ENCODE results near the gene TAF1D.
"Not testable (repeated sequence)": the region's sequence is repeated elsewhere in the genome, so short reads cannot be mapped to it uniquely, and the experiment has no call there.

Gene TAF1D

GRCh38 chr11:93757924-93758865, 16.9 kb upstream of the TAF1D start:
- H3K9me3 ChIP-seq (ENCODE audit: low read depth, low read length): no peaks in the 10 kb centered on the region

GRCh38 chr11:93757301-93757700, 16.0 kb upstream of the TAF1D start:
- H3K9me3 ChIP-seq (ENCODE audit: low read depth, low read length): no peaks in the 10 kb centered on the region
- no peak overlapping the region for H3K4me3 ChIP-seq
- H3K27ac ChIP-seq: no peak overlapping the region
- no peak overlapping the region for H3K9ac ChIP-seq (ENCODE audit: insufficient read length)
- peaks cover 31% of the 10 kb centered on the region for H3K36me3 ChIP-seq (ENCODE audit: insufficient read depth, low read length)
- DNase-seq (ENCODE audit: low read depth, low spot score): no peak
- TF ChIP-seq FOXP2 (optimal IDR thresholded peaks at IDR 0.05; ENCODE audit: control extremely low read depth, extremely low read length, insufficient read depth) (no peak), EZH2 (IDR thresholded peaks at IDR 0.05) (no peak), POLR2AphosphoS5 (IDR thresholded peaks at IDR 0.05; ENCODE audit: borderline replicate concordance, low read depth, low read length) (no peak)

More at GRCh38 chr11:93757924-93758865, 16.9 kb upstream of the TAF1D start:
- H3K27ac ChIP-seq: no peak overlapping the region
- DNase-seq (ENCODE audit: low read depth, low spot score): no peak
- peaks cover 31% of the 10 kb centered on the region for H3K36me3 ChIP-seq (ENCODE audit: insufficient read depth, low read length)
- no peak overlapping the region for H3K4me3 ChIP-seq
- no peak overlapping the region for H3K9ac ChIP-seq (ENCODE audit: insufficient read length)
- TF ChIP-seq POLR2AphosphoS5 (IDR thresholded peaks at IDR 0.05; ENCODE audit: borderline replicate concordance, low read depth, low read length) (no peak), FOXP2 (optimal IDR thresholded peaks at IDR 0.05; ENCODE audit: control extremely low read depth, extremely low read length, insufficient read depth) (no peak), EZH2 (IDR thresholded peaks at IDR 0.05) (no peak)

GRCh38 chr11:93756748-93757147, 15.5 kb upstream of the TAF1D start:
- no peak overlapping the region for H3K9ac ChIP-seq (ENCODE audit: insufficient read length)
- TF ChIP-seq EZH2 (IDR thresholded peaks at IDR 0.05) (no peak), FOXP2 (optimal IDR thresholded peaks at IDR 0.05; ENCODE audit: control extremely low read depth, extremely low read length, insufficient read depth) (no peak), POLR2AphosphoS5 (IDR thresholded peaks at IDR 0.05; ENCODE audit: borderline replicate concordance, low read depth, low read length) (no peak)
- H3K9me3 ChIP-seq (ENCODE audit: low read depth, low read length): no peaks in the 10 kb centered on the region
- H3K27ac ChIP-seq: no peak overlapping the region
- DNase-seq (ENCODE audit: low read depth, low spot score): no peak
- no peak overlapping the region for H3K4me3 ChIP-seq
- H3K36me3 ChIP-seq (ENCODE audit: insufficient read depth, low read length): peaks cover 31% of the 10 kb centered on the region

GRCh38 chr11:93753241-93753640, 11.9 kb upstream of the TAF1D start:
- H3K36me3 ChIP-seq (ENCODE audit: insufficient read depth, low read length): peaks cover 25% of the 10 kb centered on the region
- no peaks in the 10 kb centered on the region for H3K9me3 ChIP-seq (ENCODE audit: low read depth, low read length)
- TF ChIP-seq EZH2 (IDR thresholded peaks at IDR 0.05) (no peak), FOXP2 (optimal IDR thresholded peaks at IDR 0.05; ENCODE audit: control extremely low read depth, extremely low read length, insufficient read depth) (no peak)
- H3K9ac ChIP-seq (ENCODE audit: insufficient read length): no peak overlapping the region
- no peak overlapping the region for H3K27ac ChIP-seq
- no peak for DNase-seq (ENCODE audit: low read depth, low spot score)
- H3K4me3 ChIP-seq: no peak overlapping the region

- Histone ChIP-seq H3K27ac (no peak overlapping the region), H3K36me3 (ENCODE audit: insufficient read depth, low read length) (peaks cover 14% of the 10 kb centered on the region), H3K4me3 (no peak overlapping the region), H3K9me3 (ENCODE audit: low read depth, low read length) (no peaks in the 10 kb centered on the region), H3K9ac (ENCODE audit: insufficient read length) (no peak overlapping the region)
- no peak for DNase-seq (ENCODE audit: low read depth, low spot score)
- TF ChIP-seq POLR2AphosphoS5 (IDR thresholded peaks at IDR 0.05; ENCODE audit: borderline replicate concordance, low read depth, low read length) (no peak), FOXP2 (optimal IDR thresholded peaks at IDR 0.05; ENCODE audit: control extremely low read depth, extremely low read length, insufficient read depth) (no peak), EZH2 (IDR thresholded peaks at IDR 0.05) (no peak)
Measured at GRCh38 chr11:93751001-93751400, 9.7 kb upstream of the TAF1D start.

- Histone ChIP-seq H3K9me3 (ENCODE audit: low read depth, low read length) (no peaks in the 10 kb centered on the region), H3K36me3 (ENCODE audit: insufficient read depth, low read length) (0 out of 2 replicates have a peak, but pooled peaks cover 2% of the 10 kb centered on the region), H3K9ac (ENCODE audit: insufficient read length) (no peak overlapping the region), H3K4me3 (no peak overlapping the region), H3K27ac (no peak overlapping the region)
- DNase-seq (ENCODE audit: low read depth, low spot score): no peak
- TF ChIP-seq POLR2AphosphoS5 (IDR thresholded peaks at IDR 0.05; ENCODE audit: borderline replicate concordance, low read depth, low read length): no peak
- no peak for TF ChIP-seq EZH2 (IDR thresholded peaks at IDR 0.05)
- no peak for TF ChIP-seq FOXP2 (optimal IDR thresholded peaks at IDR 0.05; ENCODE audit: control extremely low read depth, extremely low read length, insufficient read depth)
Measured at GRCh38 chr11:93747122-93747521, 5.8 kb upstream of the TAF1D start.

GRCh38 chr11:93746101-93746500, 4.8 kb upstream of the TAF1D start:
- H3K9me3 ChIP-seq (ENCODE audit: low read depth, low read length): no peaks in the 10 kb centered on the region
- no peak for TF ChIP-seq POLR2AphosphoS5 (IDR thresholded peaks at IDR 0.05; ENCODE audit: borderline replicate concordance, low read depth, low read length)
- TF ChIP-seq EZH2 (IDR thresholded peaks at IDR 0.05): no peak
- no peak for TF ChIP-seq FOXP2 (optimal IDR thresholded peaks at IDR 0.05; ENCODE audit: control extremely low read depth, extremely low read length, insufficient read depth)
- no peak overlapping the region for H3K9ac ChIP-seq (ENCODE audit: insufficient read length)
- H3K27ac ChIP-seq: no peak overlapping the region
- 0 out of 2 replicates have a peak, but pooled peaks cover 2% of the 10 kb centered on the region for H3K36me3 ChIP-seq (ENCODE audit: insufficient read depth, low read length)
- H3K4me3 ChIP-seq: no peak overlapping the region
- DNase-seq (ENCODE audit: low read depth, low spot score): no peak

GRCh38 chr11:93745005-93745755, 3.9 kb upstream of the TAF1D start:
- H3K36me3 ChIP-seq (ENCODE audit: insufficient read depth, low read length); H3K9ac ChIP-seq (ENCODE audit: insufficient read length); H3K9me3 ChIP-seq (ENCODE audit: low read depth, low read length); H3K4me3 ChIP-seq; H3K27ac ChIP-seq; DNase-seq (ENCODE audit: low read depth, low spot score): not testable (repeated sequence)

All from SK-N-MC (cell line).